ENCODE data around the gene GPR18.
"Not testable (repeated sequence)": the region's sequence is repeated elsewhere in the genome, so short reads cannot be mapped to it uniquely, and the experiment has no call there.

Gene GPR18

DNA sequence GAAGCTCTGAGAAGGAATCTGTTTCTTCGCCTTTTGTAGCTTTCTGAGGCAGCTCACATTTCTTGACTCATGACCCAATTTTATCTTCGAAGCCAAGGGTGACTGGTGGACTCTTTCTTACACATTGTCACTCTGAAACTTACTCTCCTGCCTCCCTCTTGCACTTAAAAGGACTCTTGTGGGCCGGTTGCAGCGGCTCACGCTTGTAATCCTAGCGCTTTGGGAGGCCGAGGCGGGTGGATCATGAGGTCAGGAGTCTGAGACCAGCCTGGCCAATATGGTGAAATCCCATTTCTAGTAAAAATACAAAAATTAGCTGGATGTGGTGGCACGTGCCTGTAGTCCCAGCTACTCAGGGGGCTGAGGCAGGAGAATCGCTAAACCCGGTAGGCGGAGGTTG, 27.6 kb downstream of the GPR18 start:
- not testable (repeated sequence) for DNase-seq (ENCODE audit: low read depth in 2 of 2)

DNA sequence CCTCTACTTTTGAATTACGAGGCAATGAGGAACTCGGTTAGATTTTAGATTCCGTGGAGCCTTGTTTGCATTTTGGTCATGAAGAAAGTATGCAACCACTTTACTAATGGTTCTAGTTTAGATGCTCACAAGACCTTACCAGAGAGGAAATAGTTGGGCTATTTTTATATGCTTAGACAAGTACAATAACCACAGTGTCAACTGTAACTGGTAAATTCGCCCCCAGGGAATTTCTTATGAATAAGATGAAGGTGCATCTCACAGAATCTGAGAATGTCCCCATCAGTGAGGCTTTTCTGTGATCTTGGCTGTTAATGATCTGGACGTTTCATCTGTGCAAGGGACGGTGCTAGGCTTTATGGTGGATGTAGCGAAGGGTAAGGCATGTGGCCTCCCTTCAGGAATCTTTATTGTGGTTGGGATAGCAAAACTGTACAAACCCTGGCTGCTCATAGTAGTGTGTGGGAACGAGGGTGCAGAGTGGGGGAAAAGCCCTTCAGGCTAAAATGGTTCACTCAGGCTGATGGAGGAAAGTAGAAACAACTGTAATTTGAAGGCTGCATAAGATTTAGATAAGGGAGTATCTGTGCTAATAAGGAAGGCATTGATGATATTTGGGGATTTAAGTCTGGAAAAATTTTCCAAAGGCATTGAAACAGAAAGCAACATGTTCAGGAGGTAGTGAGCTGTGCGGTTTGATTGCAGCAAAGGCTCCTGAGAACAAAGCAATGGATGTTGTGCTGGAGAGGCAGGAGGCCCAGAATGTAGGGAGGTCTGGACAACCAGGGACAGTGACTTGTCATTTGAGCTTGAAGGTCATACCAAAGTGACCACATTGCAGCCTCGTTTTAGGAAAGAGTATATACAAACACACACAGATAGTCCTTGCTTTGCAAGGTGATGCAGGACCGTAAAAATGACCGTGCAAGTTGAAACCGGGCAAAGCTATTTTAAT, 29.2 kb downstream of the GPR18 start:
- DNase-seq (ENCODE audit: low read depth in 2 of 2), result no peak

DNA sequence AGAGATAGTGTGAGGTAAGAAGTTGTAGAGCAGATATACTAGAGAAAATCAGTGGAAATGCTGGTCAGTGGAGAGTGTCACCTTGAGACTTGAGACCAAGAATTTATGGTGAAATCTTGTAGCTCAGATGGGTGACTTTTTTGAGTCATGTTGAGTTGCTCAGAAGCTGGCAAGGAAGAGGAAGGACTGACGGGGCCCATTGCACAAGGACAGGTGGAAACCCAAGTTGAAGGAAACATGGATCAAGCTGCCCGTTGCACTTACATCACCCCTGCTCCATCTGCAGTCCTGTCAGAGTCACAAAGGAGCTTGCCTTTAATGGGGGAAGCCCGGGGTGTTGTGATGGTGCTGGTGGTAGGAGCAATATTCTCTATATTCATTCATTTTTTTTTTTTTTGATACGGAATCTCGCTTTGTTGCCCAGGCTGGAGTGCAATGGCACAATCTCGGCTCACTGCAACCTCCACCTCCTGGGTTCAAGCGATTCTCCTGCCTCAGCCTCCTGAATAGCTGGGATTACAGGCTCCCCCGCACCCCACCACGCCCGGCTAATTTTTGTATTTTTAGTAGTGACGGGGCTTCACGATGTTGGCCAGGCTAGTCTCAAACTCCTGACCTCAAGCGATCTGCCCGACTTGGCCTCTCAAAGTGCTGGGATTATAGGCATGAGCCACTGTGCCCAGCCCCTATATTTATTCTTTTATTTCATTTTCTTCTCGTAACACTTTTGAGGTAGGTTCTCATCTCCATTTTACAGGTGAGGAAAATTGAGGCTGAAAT, 30.1 kb downstream of the GPR18 start:
- no peak for DNase-seq (ENCODE audit: low read depth in 2 of 2)

DNA sequence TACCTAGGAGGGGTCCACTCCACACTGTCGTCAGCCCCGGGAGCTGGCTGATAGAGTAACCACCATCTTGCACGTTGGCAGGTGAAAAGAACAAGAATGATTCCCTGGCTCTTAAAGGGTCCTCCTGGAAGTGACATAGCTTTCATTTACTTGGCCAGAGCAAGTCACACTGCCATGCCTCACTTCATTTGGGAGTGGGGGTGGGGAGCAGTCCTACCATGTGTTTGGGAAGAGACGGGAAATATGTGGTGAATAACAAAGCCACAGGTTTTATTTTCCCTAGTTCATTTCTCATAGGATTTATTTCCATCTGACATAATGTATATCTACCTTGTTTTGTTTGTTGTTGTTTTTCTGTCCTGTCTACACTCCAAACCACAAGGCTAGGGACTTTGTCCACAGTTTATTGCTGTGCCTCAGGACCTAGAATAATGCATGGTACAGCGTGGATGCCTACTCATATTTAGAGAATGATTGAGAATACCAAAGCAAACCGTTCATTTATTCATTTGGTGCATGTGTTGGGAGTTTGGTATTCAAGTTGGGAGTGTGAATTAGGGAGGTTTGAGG, 30.8 kb downstream of the GPR18 start:
- no peak for DNase-seq (ENCODE audit: low read depth in 2 of 2)

DNA sequence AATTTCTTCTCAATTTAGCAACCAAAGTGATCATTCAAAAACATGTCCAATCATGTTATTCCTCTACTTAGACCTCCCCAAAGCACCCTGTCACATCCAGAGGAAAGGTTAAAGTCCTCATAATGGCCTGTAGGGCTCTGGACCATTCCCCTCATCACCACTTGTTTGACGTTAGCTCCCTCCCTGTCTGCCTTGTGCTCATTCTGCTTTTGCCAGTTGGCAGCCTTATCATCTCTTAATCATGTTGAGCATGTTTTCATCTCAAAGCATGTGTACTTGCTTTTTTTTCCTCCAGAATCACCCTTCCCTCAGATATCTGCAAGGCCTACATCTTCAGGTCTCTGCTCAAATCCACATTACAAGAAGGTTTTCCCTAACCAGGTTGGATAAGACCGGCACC, 31.7 kb downstream of the GPR18 start:
- DNase-seq (ENCODE audit: low read depth in 2 of 2), result no peak

DNA sequence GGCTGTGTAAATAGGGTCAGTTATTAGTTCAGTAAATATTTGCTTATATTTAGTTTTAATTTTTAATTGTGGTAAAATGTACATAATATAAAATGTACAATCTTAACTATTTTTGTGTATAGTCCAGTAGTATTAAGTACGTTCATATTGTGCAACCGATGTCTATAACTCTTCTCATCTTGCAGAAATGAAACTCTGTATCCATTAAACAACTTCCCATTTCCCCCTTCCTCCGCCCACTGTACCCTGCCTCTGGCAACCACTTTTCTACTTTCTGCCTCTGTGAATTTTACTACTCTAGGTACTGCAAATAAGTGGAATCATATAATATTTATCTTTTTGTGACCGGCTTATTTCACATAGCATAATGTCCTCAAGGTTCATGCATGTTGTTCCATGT, 33.1 kb downstream of the GPR18 start:
- DNase-seq (ENCODE audit: low read depth in 2 of 2), result no peak

DNA sequence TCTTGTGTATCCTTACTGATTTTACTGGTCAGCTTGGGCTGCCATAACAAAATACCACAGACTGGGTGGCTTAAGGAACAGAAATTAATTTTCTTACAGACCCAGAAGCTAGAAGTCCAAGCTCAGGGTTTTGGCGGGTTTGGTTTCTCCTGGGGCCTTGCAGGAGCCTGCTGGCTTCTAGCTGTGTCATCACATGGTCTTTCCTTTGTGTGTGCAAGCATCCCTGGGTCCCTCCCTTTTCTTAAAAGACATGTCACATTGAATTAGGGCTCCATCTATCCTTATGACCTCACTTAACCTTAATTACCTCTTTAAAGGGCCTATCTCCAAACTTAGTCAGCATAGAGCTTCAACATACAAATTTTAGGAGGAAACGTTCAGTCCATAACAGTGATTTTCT, 34.2 kb downstream of the GPR18 start:
- no peak for DNase-seq (ENCODE audit: low read depth in 2 of 2)

DNA sequence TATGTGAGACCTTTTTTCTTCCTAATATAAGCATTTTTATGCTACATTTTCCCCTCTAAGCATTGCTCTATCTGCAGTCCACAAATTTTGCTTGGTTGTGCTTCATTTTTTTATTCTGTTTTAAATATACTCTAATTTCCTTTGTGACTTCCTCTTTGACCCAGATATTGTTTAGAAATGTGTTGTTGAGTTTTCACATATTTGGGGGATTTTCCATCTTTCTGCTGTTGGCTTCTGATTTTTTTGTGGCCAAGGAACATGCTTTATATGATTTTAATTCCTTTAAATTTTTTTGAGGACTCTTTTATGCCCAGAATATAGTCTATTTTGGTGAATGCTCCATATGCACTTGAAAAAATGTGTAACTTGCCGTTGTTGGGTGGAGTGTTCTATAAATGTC, 34.6 kb downstream of the GPR18 start:
- DNase-seq (ENCODE audit: low read depth in 2 of 2), result no peak

DNA sequence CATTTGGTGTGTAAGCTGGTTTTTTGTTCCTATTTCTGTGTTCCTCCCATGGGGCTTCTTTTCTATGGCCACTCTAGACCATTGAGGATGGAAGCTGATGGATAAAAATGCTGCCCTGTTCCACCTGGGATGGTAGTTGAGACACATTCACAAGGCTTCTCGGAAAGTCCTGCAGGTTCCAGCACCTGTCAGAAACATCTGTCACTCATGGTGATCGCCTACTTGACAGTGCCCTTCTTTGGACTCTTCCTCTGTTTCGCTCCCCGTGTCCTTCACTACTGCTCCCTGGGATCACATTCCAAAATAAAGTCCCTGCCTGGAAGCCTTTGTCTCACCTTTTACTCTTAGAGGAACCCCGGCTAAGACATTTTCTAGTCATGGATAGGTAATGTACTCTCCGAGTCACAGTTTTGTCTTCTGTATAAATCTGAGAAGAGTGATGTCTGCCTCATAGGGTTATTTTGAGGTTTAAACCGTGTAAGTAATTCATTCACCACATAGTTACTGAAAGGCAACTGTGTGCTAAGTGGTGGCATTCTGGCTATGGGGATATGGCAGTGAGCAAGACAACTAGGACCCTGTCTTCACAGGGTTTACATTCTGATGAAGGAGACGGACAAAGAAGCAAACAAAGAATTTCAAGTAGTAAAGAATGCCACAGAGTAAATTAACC, 36.5 kb downstream of the GPR18 start:
- no peak for DNase-seq (ENCODE audit: low read depth in 2 of 2)

DNA sequence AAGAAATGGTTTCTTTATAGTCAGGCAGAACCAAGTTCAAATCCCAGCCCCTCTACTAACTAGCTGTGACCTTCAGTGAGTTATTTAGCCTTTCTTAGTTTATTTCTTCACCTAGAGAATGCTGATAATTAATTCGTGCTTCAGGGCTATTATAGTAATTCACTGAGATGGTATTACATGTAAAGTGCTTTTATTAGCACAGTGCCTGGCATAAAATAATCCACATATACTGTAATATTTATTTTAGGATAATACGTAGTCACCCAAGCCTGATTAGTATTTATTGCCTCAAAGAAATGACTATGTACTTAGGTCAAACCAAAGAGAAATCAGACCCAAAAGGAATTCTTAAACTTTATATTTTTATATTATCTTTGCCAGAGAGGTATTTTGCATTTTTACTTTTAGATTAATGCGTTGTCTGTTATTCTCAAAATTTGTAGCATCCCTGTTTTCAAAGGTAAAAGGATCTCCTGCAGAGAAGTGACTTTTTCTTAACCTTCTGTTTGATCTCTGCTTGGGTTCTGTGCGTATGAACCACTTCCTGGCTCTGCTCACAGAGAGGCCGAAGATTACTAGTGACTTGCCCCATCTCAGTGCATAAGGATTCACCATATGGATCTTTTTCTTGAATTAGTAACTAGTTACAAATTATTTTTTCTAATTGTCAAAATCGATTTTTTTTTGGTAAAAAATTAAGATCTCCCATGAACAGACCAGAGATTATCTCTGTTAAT, 37.8 kb downstream of the GPR18 start:
- DNase-seq (ENCODE audit: low read depth in 2 of 2), result no peak

DNA sequence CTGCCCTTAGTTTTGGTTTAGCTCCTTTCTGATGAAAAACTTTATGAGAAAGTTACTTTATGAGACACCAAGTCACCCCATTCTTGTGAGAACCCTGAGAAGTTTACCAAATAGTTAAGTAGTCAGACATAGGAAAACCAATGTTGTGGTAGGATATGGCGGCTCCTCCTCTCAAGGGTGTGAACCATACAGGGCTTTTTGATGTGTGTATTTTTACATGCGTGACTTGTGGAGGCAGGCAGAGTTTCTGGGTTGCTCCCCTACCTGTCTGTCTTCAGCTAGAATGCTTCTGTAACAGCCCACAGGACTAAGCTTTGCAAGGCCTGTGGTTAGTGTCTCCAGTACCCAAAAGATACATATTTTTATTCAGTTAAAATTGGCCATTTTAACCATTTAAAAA, 39.2 kb downstream of the GPR18 start:
- DNase-seq (ENCODE audit: low read depth in 2 of 2), result peak in 1 of 2 experiments; percentile 25

DNA sequence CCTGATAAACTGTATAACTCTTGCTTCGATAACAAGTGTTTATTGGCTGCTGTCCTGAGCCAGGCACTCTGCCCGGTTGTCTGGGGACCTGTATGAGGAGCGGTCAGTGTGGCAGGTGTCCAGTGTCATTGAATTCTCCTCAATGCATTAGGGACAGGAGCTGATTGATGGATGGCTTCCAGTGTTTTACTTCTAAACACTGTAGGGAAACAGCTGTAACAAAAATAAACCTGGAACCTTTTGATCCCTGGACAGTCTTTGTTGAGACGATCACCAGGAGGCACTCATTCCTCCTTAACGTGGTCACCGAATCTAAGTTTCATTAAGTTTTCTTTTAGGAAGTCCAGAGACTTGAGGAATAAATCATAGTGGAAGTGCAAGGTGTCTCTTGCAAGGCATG, 39.6 kb downstream of the GPR18 start:
- DNase-seq (ENCODE audit: low read depth in 2 of 2), result no peak

DNA sequence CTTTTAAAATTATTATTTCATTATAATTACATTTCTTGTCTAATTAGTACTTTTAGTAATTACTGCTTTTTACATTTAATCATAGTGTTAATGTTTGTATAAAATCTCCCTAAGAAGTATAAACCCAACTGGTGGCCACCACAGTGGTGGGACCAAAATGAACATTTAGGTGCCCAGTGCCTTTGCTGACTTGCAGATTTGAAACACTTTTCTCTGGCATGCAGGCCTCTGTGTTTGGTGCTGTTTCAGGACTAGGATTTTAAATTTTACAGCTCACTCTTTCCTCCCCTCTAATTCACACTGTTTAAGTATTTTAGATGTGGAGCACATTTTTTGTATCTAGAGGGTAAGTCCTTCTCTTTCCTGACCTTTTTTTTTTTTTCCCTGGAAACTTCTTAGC, 40.1 kb downstream of the GPR18 start:
- no peak for DNase-seq (ENCODE audit: low read depth in 2 of 2)

DNA sequence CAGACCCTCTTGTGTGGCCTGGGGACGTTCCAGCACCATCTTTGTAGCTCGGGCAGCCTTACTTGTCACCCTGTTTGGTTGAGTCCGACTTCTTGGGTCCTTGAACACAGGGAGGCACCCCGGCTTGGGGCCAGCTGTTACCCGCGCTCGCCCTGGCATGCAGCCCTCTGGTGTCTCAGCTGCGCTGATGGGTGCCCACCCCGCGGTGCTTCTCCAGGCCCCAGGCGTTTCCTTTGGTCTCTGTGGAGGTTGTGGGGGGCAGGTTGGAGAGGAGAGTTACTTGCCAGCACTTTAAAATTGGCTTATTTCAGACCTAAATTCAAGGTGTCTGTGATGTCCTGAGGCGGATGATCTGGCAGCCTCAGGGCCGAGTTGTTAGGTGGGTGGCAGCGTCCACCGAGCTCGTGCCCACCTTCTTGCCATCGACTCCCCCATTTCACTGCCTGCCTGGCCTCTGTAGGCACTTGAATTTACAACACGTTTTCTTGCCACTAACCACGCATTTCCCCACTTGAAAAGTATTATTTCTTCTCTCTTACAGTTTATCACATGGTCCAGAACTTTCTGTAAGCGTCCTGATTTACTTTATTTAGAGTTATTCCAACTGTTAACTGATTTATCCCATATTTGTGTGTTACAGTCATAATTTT, 40.6 kb downstream of the GPR18 start:
- DNase-seq (ENCODE audit: low read depth in 2 of 2), result no peak

DNA sequence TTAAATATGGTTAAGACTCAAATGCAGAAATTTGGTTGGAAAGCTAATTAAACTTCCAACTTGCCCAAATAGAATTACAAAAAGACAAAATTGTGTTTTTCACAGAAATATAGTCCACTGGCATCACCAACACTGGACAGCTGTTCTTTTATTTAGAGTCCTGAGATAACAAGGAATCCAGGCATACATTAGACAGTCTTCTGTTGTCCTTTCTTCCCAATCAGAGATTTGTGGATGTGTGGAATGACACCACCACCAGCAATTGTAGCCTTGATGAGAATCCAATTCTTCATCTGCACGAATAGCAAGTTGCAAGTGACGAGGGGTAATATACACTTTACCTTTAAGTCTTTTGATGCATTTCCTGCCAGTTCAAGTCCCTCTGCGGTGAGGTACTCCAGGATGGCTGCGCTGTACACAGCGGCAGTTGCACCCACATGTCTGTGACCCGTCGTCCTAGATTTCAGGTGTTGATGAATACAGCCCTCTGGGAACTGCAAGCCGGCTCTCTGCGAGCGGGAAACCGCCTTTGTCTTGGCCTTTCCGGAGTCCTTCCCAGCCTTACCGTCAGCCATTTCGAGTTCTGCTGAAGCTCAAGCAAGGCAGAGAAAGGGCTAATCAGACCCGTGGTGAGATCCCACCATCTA, 42.9 kb downstream of the GPR18 start:
- DNase-seq (ENCODE audit: low read depth in 2 of 2), result peak in 1 of 2 experiments; percentile 24

DNA sequence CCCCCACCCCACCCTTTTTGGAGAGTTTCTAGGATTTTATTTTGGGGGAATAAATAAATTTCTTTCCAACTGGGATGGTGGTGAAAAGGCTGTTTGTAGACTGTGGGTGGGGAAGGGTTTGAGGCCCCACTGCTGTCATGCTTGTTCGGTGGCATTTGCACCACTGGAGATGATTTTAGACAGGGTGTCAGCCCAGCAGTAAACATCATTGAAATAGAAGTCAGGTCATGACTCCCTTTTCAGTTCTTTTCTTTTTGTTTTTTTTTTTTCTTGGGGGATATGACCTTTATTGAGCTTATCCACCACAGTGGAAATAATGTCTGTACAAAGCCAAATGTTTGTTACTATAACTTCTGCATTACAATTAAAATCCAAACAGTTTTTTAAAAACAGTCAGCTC, 43.4 kb downstream of the GPR18 start:
- no peak for DNase-seq (ENCODE audit: low read depth in 2 of 2)

DNA sequence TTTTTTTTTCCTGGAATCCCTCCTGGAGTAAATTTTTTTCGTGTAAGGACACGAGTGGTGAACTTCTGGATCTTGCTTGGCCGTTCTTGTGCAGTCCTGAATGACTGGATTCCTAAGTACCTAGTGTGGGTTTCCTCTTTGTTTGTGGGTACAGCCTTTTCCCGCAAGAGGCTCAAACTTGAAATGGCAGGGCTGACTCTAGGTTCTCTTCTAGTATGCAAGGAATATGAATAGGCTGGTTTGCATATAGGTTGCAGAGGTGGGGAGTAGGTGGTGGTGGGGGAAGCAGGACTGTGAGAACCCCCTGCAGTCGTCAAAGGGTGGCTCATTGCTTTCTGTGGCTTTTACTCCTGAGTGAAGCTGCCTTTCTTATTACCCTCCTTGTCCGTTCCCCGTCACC, 43.9 kb downstream of the GPR18 start:
- DNase-seq (ENCODE audit: low read depth in 2 of 2), result peak in 1 of 2 experiments; percentile 50

DNA sequence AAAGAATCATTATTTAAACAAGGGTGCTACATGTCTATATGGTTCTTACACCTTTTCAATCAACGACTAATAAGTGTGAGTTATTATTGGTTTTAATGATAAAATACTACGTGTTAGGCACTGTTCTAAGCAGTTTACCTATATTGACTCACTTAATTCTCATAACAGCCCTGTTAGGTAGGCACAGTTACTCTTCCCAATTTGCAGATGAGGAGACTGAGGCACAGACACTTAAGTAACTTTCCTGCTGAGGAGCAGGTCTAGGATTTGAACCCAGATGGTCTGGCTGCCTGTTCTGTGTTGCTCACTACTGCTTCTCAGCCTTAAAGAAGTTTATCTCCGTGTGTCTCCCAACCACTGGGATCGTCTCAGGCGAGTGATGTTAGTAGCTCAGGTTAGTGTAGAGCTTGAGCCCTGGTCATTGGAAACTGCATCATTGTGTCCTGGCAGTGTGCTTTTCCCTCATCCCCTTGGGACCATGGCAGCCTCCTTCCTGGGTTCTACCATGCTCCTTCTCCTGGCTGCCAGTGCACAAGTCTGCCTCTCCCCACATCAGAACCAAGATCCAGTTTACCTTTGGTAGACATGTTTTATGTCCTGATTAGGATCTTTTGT, 46.7 kb downstream of the GPR18 start:
- DNase-seq (ENCODE audit: low read depth in 2 of 2), result no peak

DNA sequence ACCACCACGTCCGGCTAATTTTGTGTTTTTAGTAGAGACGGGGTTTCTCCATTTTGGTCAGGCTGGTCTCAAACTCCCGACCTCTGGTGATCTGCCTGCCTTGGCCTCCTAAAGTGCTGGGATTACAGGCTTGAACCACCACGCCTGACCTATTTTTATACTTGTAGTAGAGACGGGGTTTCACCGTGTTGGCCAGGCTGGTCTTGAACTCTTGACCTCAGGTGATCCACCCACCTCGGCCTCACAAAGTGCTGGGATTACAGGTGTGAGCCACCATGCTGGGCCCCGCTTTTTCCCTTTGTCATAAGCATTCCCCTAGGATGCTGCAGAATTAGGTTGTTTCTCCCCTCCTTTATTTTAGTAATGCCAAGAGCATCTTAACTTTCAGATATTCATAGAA, 47.6 kb downstream of the GPR18 start:
- DNase-seq (ENCODE audit: low read depth in 2 of 2), result not testable (repeated sequence)
